ENCODE results near the gene COL4A6.
A peak's percentile ranks its signal among the peaks of the same experiment; 100 is the strongest.

COL4A6 gene

DNA sequence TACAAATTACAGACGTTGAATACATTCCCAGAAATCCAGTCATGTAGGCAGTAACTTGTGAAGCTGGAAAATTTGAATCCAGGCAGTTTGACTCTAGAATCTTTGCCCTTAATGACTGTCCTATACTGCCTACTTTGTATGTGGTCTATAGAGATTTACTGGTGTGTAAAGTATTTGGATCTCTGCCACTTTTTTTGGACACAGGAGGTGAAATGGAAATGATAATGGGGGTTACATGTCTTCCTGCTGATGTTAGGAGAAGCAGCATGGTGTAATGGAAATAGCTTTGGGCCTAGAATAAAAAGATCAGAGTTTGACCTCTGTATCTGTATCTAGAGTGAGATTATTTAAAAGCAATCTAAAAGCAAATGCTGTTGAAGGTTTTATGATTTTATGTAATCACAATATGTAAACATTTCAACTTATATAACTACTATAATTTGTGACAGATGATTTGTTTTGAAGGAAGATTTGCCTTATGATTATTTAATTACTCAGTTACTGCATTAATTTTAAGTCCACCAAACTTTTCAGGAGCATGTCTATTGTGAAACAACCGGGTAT is 4.8 kb upstream of the COL4A6 start (continued):
- TF ChIP-seq, protein P1, sequence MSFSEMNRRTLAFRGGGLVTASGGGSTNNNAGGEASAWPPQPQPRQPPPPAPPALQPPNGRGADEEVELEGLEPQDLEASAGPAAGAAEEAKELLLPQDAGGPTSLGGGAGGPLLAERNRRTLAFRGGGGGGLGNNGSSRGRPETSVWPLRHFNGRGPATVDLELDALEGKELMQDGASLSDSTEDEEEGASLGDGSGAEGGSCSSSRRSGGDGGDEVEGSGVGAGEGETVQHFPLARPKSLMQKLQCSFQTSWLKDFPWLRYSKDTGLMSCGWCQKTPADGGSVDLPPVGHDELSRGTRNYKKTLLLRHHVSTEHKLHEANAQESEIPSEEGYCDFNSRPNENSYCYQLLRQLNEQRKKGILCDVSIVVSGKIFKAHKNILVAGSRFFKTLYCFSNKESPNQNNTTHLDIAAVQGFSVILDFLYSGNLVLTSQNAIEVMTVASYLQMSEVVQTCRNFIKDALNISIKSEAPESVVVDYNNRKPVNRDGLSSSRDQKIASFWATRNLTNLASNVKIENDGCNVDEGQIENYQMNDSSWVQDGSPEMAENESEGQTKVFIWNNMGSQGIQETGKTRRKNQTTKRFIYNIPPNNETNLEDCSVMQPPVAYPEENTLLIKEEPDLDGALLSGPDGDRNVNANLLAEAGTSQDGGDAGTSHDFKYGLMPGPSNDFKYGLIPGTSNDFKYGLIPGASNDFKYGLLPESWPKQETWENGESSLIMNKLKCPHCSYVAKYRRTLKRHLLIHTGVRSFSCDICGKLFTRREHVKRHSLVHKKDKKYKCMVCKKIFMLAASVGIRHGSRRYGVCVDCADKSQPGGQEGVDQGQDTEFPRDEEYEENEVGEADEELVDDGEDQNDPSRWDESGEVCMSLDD (tag by site-specific recombination; IDR thresholded peaks at IDR 0.05): no peak
- TF ChIP-seq GLIS2 (tag by site-specific recombination; IDR thresholded peaks at IDR 0.05) (no peak), ZNF626 (tag by site-specific recombination; IDR thresholded peaks at IDR 0.05) (no peak), HOXA7 (CRISPR knock-in tag; IDR thresholded peaks at IDR 0.05; ENCODE audit: borderline replicate concordance) (no peak), ZNF843 (tag by site-specific recombination; IDR thresholded peaks at IDR 0.05) (0 out of 2 replicates have a peak, but pooled peaks have one; percentile 34), ZNF202 (tag by site-specific recombination; IDR thresholded peaks at IDR 0.05; ENCODE audit: borderline replicate concordance) (no peak), ZBTB7A (tag by site-specific recombination; IDR thresholded peaks at IDR 0.05; ENCODE audit: low read depth) (no peak), ZNF629 (tag by site-specific recombination; IDR thresholded peaks at IDR 0.05) (no peak), PRDM1 (tag by site-specific recombination; IDR thresholded peaks at IDR 0.05) (no peak), GLIS1 (tag by site-specific recombination; IDR thresholded peaks at IDR 0.05) (peak; percentile 26; the same call in 1 of the 2 replicates)
- TF ChIP-seq, protein P2, sequence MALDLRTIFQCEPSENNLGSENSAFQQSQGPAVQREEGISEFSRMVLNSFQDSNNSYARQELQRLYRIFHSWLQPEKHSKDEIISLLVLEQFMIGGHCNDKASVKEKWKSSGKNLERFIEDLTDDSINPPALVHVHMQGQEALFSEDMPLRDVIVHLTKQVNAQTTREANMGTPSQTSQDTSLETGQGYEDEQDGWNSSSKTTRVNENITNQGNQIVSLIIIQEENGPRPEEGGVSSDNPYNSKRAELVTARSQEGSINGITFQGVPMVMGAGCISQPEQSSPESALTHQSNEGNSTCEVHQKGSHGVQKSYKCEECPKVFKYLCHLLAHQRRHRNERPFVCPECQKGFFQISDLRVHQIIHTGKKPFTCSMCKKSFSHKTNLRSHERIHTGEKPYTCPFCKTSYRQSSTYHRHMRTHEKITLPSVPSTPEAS (tag by site-specific recombination; IDR thresholded peaks at IDR 0.05): no peak

DNA sequence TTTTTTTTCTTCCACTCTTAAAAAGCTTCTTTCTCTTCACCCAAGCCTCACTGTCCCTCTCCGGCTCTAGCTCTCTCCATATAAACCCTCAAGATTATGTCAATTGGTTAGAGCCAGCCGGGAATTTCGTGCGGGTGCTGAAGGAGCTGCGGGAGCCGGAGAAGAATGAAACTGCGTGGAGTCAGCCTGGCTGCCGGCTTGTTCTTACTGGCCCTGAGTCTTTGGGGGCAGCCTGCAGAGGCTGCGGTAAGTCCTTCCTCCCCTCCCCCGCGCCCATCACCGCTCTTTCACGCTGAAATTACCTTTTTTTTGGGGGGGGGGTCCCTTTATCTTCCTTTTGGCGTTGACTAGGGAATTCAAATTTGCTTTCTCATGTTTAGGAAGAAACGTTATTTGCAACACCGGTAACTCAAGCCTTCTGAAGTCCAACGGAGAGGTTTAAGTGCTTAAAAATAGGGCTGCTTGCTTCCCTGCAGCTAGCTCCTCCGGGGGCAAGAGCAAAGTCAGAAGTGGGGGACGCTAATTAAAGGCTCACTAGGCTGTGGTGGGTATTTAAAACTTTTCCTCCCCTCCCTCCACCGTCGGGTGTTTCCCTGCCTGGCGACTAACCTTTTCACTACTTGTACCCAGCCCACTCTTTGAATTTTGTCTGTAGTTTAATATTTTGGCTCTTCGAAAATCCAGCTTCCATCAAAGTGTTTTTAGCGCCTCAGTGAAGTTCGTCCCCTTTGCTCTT is 1.9 kb upstream of the COL4A6 start:
- H3K36me3 ChIP-seq (ENCODE audit: control insufficient read depth in 2 of 2, insufficient read depth in 1 of 2, low read length in 2 of 2): no peaks in the 10 kb centered on the region
- H3K4me1 ChIP-seq (ENCODE audit: control insufficient read depth, insufficient read depth, low read length): peaks cover 4% of the 10 kb centered on the region; the same call in 1 of the 2 replicates
- POLR2A ChIA-PET: interaction anchor here (0.9 to 1.3 kb wide), 4 partner anchors 8 to 130 kb away, joined by 3 to 5 read pairs (median 3); no protein-coding TSS in a partner anchor
- peak overlapping the region; percentile 77 for H3K27ac ChIP-seq (ENCODE audit: extremely low read depth, low read depth, low read length)
- peaks cover 1% of the 10 kb centered on the region; the same call in 1 of the 2 replicates for H3K9me3 ChIP-seq (ENCODE audit: control insufficient read depth, insufficient read depth, low read depth, low read length)
- CTCF ChIA-PET: interaction anchor here (0.6 to 0.7 kb wide), 4 partner anchors 235 to 488 kb away, joined by 3 to 5 read pairs (median 3); no protein-coding TSS in a partner anchor
- H3K4me3 ChIP-seq (ENCODE audit: low read depth, low read length): peak overlapping the region; percentile 54
- TF ChIP-seq ZNF292 (tag by site-specific recombination; IDR thresholded peaks at IDR 0.05; ENCODE audit: borderline replicate concordance, low read depth): no peak
- TF ChIP-seq ZNF558 (tag by site-specific recombination; IDR thresholded peaks at IDR 0.05): no peak
- TF ChIP-seq ZNF549 (tag by site-specific recombination; IDR thresholded peaks at IDR 0.05): no peak
- TF ChIP-seq, protein P3, sequence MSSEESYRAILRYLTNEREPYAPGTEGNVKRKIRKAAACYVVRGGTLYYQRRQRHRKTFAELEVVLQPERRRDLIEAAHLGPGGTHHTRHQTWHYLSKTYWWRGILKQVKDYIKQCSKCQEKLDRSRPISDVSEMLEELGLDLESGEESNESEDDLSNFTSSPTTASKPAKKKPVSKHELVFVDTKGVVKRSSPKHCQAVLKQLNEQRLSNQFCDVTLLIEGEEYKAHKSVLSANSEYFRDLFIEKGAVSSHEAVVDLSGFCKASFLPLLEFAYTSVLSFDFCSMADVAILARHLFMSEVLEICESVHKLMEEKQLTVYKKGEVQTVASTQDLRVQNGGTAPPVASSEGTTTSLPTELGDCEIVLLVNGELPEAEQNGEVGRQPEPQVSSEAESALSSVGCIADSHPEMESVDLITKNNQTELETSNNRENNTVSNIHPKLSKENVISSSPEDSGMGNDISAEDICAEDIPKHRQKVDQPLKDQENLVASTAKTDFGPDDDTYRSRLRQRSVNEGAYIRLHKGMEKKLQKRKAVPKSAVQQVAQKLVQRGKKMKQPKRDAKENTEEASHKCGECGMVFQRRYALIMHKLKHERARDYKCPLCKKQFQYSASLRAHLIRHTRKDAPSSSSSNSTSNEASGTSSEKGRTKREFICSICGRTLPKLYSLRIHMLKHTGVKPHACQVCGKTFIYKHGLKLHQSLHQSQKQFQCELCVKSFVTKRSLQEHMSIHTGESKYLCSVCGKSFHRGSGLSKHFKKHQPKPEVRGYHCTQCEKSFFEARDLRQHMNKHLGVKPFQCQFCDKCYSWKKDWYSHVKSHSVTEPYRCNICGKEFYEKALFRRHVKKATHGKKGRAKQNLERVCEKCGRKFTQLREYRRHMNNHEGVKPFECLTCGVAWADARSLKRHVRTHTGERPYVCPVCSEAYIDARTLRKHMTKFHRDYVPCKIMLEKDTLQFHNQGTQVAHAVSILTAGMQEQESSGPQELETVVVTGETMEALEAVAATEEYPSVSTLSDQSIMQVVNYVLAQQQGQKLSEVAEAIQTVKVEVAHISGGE (tag by site-specific recombination; conservative IDR thresholded peaks at IDR 0.05; ENCODE audit: low read depth): peak; percentile 88
- TF ChIP-seq, protein P4, sequence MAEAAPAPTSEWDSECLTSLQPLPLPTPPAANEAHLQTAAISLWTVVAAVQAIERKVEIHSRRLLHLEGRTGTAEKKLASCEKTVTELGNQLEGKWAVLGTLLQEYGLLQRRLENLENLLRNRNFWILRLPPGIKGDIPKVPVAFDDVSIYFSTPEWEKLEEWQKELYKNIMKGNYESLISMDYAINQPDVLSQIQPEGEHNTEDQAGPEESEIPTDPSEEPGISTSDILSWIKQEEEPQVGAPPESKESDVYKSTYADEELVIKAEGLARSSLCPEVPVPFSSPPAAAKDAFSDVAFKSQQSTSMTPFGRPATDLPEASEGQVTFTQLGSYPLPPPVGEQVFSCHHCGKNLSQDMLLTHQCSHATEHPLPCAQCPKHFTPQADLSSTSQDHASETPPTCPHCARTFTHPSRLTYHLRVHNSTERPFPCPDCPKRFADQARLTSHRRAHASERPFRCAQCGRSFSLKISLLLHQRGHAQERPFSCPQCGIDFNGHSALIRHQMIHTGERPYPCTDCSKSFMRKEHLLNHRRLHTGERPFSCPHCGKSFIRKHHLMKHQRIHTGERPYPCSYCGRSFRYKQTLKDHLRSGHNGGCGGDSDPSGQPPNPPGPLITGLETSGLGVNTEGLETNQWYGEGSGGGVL (tag by site-specific recombination; IDR thresholded peaks at IDR 0.05): peak; percentile 46; the same call in 1 of the 2 replicates
- peak; percentile 96 for TF ChIP-seq ZNF610 (tag by site-specific recombination; IDR thresholded peaks at IDR 0.05; ENCODE audit: borderline replicate concordance)
- no peak for TF ChIP-seq ZNF138 (tag by site-specific recombination; IDR thresholded peaks at IDR 0.05; ENCODE audit: borderline replicate concordance)
- TF ChIP-seq, protein P5, sequence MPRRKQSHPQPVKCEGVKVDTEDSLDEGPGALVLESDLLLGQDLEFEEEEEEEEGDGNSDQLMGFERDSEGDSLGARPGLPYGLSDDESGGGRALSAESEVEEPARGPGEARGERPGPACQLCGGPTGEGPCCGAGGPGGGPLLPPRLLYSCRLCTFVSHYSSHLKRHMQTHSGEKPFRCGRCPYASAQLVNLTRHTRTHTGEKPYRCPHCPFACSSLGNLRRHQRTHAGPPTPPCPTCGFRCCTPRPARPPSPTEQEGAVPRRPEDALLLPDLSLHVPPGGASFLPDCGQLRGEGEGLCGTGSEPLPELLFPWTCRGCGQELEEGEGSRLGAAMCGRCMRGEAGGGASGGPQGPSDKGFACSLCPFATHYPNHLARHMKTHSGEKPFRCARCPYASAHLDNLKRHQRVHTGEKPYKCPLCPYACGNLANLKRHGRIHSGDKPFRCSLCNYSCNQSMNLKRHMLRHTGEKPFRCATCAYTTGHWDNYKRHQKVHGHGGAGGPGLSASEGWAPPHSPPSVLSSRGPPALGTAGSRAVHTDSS (tag by site-specific recombination; IDR thresholded peaks at IDR 0.05): 0 out of 2 replicates have a peak, but pooled peaks have one; percentile 13
- TF ChIP-seq ZNF341 (tag by site-specific recombination; IDR thresholded peaks at IDR 0.05; ENCODE audit: low read depth): no peak
